GM23338 (cell line): Measurements from ENCODE around the gene RASL10B. TPM values are rescaled to one million over a fixed set of nuclear protein-coding genes. Genes with fewer than 3 reads are reported as not detected.
A peak's percentile ranks its signal among the peaks of the same experiment; 100 is the strongest.

ENCODE experiments used
- ATAC-seq: fragments of 200-7000 bp; cut with Tn5 transposase; 3 replicates; pipeline ENCODE4 v1.9.1; 2020
- DNase-seq: peaks from one replicate; pipeline ENCODE4 v3.0.0-alpha.2; 2015; ENCODE audit warnings: low spot score
- H2AFZ ChIP-seq: fragments of 200-600 bp; sonication (generic); 2 replicates; pipeline ENCODE4 v1.8.0; 2016; ENCODE audit warnings: antibody characterized with exemption, mild to moderate bottlenecking, moderate library complexity
- H3F3A ChIP-seq: fragments of 200-600 bp; sonication (generic); replicated peaks from 2 replicates; pipeline ENCODE4 v1.8.0; 2017; ENCODE audit warnings: antibody characterized with exemption, mixed run types, low read depth
- H3K27ac ChIP-seq: fragments of 200-600 bp; sonication (generic); 2 replicates; pipeline ENCODE4 v1.6.1; 2016; ENCODE audit warnings: low read depth
- H3K27me3 ChIP-seq: fragments of 200-600 bp; sonication (generic); 2 replicates; pipeline ENCODE4 v1.8.0; 2016; ENCODE audit warnings: mild to moderate bottlenecking, mixed run types, moderate library complexity; ENCODE audit not compliant: insufficient read depth
- H3K36me3 ChIP-seq: fragments of 200-600 bp; sonication (generic); 2 replicates; pipeline ENCODE4 v1.8.0; 2016; ENCODE audit warnings: mild to moderate bottlenecking; ENCODE audit not compliant: insufficient read depth
- H3K4me1 ChIP-seq: fragments of 200-600 bp; sonication (generic); 2 replicates; pipeline ENCODE4 v1.8.0; 2016; ENCODE audit warnings: mild to moderate bottlenecking, moderate library complexity; ENCODE audit not compliant: insufficient read depth
- H3K4me2 ChIP-seq: fragments of 200-600 bp; sonication (generic); 2 replicates; pipeline ENCODE4 v1.7.1; 2017; ENCODE audit warnings: mixed run types
- H3K4me3 ChIP-seq: fragments of 200-600 bp; sonication (generic); 2 replicates; pipeline ENCODE4 v1.6.1; 2016; ENCODE audit warnings: mixed run types
- H3K79me2 ChIP-seq: fragments of 200-600 bp; sonication (generic); replicated peaks from 2 replicates; pipeline ENCODE4 v1.8.0; 2017; ENCODE audit warnings: mild to moderate bottlenecking; ENCODE audit not compliant: insufficient read depth
- H3K9me2 ChIP-seq: fragments of 200-600 bp; sonication (generic); 2 replicates; pipeline ENCODE4 v1.8.0; 2017; ENCODE audit not compliant: insufficient read depth
- H4K20me1 ChIP-seq: fragments of 200-600 bp; sonication (generic); replicated peaks from 2 replicates; pipeline ENCODE4 v1.8.0; 2017; ENCODE audit warnings: mild to moderate bottlenecking; ENCODE audit not compliant: insufficient read depth
- H3K27ac Mint-ChIP-seq: 2 replicates; pipeline ENCODE4 v1.8.0; 2020; ENCODE audit warnings: inconsistent platforms, mild to moderate bottlenecking, moderate library complexity, mixed read lengths
- H3K27me3 Mint-ChIP-seq: 3 replicates; pipeline ENCODE4 v1.8.0; 2022; ENCODE audit warnings: low read depth, mild to moderate bottlenecking, moderate library complexity, mixed read lengths, inconsistent platforms; ENCODE audit not compliant: insufficient read depth, poor library complexity
- H3K36me3 Mint-ChIP-seq: 3 replicates; pipeline ENCODE4 v1.8.0; 2021; ENCODE audit warnings: low read depth, mild to moderate bottlenecking, inconsistent platforms, moderate library complexity, mixed read lengths
- H3K4me1 Mint-ChIP-seq: 3 replicates; pipeline ENCODE4 v1.8.0; 2020; ENCODE audit warnings: mild to moderate bottlenecking, inconsistent platforms, mixed read lengths
- H3K4me3 Mint-ChIP-seq: 3 replicates; pipeline ENCODE4 v1.8.0; 2021; ENCODE audit warnings: moderate library complexity, mild to moderate bottlenecking, inconsistent platforms, mixed read lengths
- H3K9me3 Mint-ChIP-seq: 3 replicates; pipeline ENCODE4 v1.8.0; 2020; ENCODE audit warnings: moderate library complexity, mild to moderate bottlenecking, inconsistent platforms, mixed read lengths
- EZH2 ChIP-seq: fragments of 200-600 bp; sonication (generic); IDR thresholded peaks from one replicate; pipeline ENCODE4 v1.8.0; 2017; ENCODE audit warnings: antibody characterized with exemption, mild to moderate bottlenecking, low read depth; ENCODE audit not compliant: unreplicated experiment
- JUNB ChIP-seq: IDR thresholded peaks from one replicate; pipeline ENCODE4 v1.6.1; 2016; ENCODE audit warnings: antibody characterized with exemption; ENCODE audit not compliant: unreplicated experiment
- ZNF331 ChIP-seq: fragments of 250-450 bp; sonication (Bioruptor Pico); IDR thresholded peaks from 2 replicates; pipeline ENCODE4 v1.5.0; 2020; ENCODE audit warnings: low read depth, mild to moderate bottlenecking, moderate library complexity
- polyA plus RNA-seq: library from polyadenylated mRNA; unstranded; fragments of >200 nt; fragmentation: Nextera tagmentation; extraction: Ambion mirVana; gene quantifications from 2 replicates; pipeline ENCODE4 v1.2.1, GENCODE V29; 2016
- total RNA-seq: library from RNA; depleted of rRNA; stranded (reverse); fragments of >200 nt; shearing (Covaris generic); gene quantifications from 2 replicates; pipeline ENCODE4 v1.2.3, GENCODE V29; 2014
- TF ChIP-seq, protein P1 (sequence below): fragments of 250-450 bp; sonication (Bioruptor Pico); IDR thresholded peaks from 2 replicates; pipeline ENCODE4 v1.5.0; 2020; ENCODE audit warnings: mild to moderate bottlenecking, moderate library complexity
- TF ChIP-seq, protein P2 (sequence below): IDR thresholded peaks from one replicate; pipeline ENCODE4 v1.6.1; 2018; ENCODE audit warnings: antibody characterized with exemption; ENCODE audit not compliant: unreplicated experiment

The RASL10B gene
- total and polyA plus RNA-seq, 2 experiments from 2014 or later: 7.1 to 26.2 TPM

GRCh38 chr17:35752945-35753764, 21.7 kb downstream of the RASL10B start, which contains the start of gene GAS2L2:
Gene GAS2L2, minus strand, starts transcription at chr17:35753239. Its CDS starts 389 bp downstream, at chr17:35752850.
- ATAC-seq (peak; percentile 31), DNase-seq (no peak)

DNA sequence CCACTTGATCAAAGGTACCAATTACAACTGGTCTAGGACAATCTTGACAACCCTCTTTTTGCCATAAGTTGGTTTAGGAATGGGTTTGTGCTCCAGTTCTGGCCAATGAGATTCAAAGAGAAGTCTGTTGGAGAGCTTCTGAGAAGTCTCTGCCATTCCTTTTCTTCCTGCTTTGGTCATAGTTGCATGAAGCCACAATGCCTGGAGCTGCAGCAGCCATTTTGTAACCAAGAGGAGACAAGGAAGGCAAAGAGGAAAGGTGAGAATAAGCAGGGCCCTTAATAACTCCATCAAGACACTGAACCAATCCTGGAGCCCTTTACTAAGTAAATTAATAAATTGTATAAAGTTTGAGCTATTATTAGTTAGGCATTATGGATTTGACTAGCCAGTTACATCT, 25.8 kb downstream of the RASL10B start:
- DNase-seq (no peak), ATAC-seq (no peak)
- H3K27ac Mint-ChIP-seq: no peak overlapping the region
- H3K36me3 ChIP-seq: no peaks in the 10 kb centered on the region
- H3K27me3 Mint-ChIP-seq: peaks cover 5% of the 10 kb centered on the region
- H4K20me1 ChIP-seq: no peaks in the 10 kb centered on the region
- TF ChIP-seq ZNF331: no peak
- TF ChIP-seq, protein P1, sequence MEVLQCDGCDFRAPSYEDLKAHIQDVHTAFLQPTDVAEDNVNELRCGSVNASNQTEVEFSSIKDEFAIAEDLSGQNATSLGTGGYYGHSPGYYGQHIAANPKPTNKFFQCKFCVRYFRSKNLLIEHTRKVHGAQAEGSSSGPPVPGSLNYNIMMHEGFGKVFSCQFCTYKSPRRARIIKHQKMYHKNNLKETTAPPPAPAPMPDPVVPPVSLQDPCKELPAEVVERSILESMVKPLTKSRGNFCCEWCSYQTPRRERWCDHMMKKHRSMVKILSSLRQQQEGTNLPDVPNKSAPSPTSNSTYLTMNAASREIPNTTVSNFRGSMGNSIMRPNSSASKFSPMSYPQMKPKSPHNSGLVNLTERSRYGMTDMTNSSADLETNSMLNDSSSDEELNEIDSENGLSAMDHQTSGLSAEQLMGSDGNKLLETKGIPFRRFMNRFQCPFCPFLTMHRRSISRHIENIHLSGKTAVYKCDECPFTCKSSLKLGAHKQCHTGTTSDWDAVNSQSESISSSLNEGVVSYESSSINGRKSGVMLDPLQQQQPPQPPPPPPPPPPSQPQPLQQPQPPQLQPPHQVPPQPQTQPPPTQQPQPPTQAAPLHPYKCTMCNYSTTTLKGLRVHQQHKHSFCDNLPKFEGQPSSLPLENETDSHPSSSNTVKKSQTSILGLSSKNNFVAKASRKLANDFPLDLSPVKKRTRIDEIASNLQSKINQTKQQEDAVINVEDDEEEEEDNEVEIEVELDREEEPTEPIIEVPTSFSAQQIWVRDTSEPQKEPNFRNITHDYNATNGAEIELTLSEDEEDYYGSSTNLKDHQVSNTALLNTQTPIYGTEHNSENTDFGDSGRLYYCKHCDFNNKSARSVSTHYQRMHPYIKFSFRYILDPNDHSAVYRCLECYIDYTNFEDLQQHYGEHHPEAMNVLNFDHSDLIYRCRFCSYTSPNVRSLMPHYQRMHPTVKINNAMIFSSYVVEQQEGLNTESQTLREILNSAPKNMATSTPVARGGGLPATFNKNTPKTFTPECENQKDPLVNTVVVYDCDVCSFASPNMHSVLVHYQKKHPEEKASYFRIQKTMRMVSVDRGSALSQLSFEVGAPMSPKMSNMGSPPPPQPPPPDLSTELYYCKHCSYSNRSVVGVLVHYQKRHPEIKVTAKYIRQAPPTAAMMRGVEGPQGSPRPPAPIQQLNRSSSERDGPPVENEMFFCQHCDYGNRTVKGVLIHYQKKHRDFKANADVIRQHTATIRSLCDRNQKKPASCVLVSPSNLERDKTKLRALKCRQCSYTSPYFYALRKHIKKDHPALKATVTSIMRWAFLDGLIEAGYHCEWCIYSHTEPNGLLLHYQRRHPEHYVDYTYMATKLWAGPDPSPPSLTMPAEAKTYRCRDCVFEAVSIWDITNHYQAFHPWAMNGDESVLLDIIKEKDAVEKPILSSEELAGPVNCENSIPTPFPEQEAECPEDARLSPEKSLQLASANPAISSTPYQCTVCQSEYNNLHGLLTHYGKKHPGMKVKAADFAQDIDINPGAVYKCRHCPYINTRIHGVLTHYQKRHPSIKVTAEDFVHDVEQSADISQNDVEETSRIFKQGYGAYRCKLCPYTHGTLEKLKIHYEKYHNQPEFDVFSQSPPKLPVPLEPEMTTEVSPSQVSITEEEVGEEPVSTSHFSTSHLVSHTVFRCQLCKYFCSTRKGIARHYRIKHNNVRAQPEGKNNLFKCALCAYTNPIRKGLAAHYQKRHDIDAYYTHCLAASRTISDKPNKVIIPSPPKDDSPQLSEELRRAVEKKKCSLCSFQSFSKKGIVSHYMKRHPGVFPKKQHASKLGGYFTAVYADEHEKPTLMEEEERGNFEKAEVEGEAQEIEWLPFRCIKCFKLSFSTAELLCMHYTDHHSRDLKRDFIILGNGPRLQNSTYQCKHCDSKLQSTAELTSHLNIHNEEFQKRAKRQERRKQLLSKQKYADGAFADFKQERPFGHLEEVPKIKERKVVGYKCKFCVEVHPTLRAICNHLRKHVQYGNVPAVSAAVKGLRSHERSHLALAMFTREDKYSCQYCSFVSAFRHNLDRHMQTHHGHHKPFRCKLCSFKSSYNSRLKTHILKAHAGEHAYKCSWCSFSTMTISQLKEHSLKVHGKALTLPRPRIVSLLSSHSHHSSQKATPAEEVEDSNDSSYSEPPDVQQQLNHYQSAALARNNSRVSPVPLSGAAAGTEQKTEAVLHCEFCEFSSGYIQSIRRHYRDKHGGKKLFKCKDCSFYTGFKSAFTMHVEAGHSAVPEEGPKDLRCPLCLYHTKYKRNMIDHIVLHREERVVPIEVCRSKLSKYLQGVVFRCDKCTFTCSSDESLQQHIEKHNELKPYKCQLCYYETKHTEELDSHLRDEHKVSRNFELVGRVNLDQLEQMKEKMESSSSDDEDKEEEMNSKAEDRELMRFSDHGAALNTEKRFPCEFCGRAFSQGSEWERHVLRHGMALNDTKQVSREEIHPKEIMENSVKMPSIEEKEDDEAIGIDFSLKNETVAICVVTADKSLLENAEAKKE: no peak
- TF ChIP-seq JUNB: no peak
- TF ChIP-seq, protein P2, sequence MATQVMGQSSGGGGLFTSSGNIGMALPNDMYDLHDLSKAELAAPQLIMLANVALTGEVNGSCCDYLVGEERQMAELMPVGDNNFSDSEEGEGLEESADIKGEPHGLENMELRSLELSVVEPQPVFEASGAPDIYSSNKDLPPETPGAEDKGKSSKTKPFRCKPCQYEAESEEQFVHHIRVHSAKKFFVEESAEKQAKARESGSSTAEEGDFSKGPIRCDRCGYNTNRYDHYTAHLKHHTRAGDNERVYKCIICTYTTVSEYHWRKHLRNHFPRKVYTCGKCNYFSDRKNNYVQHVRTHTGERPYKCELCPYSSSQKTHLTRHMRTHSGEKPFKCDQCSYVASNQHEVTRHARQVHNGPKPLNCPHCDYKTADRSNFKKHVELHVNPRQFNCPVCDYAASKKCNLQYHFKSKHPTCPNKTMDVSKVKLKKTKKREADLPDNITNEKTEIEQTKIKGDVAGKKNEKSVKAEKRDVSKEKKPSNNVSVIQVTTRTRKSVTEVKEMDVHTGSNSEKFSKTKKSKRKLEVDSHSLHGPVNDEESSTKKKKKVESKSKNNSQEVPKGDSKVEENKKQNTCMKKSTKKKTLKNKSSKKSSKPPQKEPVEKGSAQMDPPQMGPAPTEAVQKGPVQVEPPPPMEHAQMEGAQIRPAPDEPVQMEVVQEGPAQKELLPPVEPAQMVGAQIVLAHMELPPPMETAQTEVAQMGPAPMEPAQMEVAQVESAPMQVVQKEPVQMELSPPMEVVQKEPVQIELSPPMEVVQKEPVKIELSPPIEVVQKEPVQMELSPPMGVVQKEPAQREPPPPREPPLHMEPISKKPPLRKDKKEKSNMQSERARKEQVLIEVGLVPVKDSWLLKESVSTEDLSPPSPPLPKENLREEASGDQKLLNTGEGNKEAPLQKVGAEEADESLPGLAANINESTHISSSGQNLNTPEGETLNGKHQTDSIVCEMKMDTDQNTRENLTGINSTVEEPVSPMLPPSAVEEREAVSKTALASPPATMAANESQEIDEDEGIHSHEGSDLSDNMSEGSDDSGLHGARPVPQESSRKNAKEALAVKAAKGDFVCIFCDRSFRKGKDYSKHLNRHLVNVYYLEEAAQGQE: no peak
- no peak overlapping the region for H3K27ac ChIP-seq
- H3K27me3 ChIP-seq: no peaks in the 10 kb centered on the region
- peaks cover 10% of the 10 kb centered on the region for H3K4me1 Mint-ChIP-seq
- H3K4me2 ChIP-seq: no peak overlapping the region
- no peak overlapping the region for H2AFZ ChIP-seq
- H3K4me1 ChIP-seq: no peaks in the 10 kb centered on the region
- H3F3A ChIP-seq: no peaks in the 10 kb centered on the region
- H3K4me3 ChIP-seq: no peak overlapping the region
- H3K9me2 ChIP-seq: no peaks in the 10 kb centered on the region
- no peaks in the 10 kb centered on the region for H3K36me3 Mint-ChIP-seq
- no peaks in the 10 kb centered on the region for H3K79me2 ChIP-seq
- H3K9me3 Mint-ChIP-seq: no peaks in the 10 kb centered on the region
- no peak overlapping the region for H3K4me3 Mint-ChIP-seq

More at GRCh38 chr17:35752945-35753764, 21.7 kb downstream of the RASL10B start, which contains the start of gene GAS2L2:
- H3K27ac Mint-ChIP-seq: no peak within 1 kb of the TSS
- no peaks in the 10 kb centered on the region for H3K36me3 Mint-ChIP-seq
- peaks cover 31% of the 10 kb centered on the region for H3K27me3 Mint-ChIP-seq
- Histone ChIP-seq H3K9me2 (no peaks in the 10 kb centered on the region), H3F3A (no peaks in the 10 kb centered on the region), H3K79me2 (no peaks in the 10 kb centered on the region), H3K27ac (no peak within 1 kb of the TSS), H3K4me2 (no peak within 1 kb of the TSS), H2AFZ (peak within 1 kb of the TSS; percentile 32; the same call in 1 of the 2 replicates), H3K27me3 (peaks cover 24% of the 10 kb centered on the region), H3K4me3 (no peak within 1 kb of the TSS), H3K4me1 (peaks cover 6% of the 10 kb centered on the region; the same call in 1 of the 2 replicates), H4K20me1 (no peaks in the 10 kb centered on the region), H3K36me3 (no peaks in the 10 kb centered on the region)
- TF ChIP-seq EZH2: no peak
- peaks cover 29% of the 10 kb centered on the region for H3K4me1 Mint-ChIP-seq
- no peak within 1 kb of the TSS for H3K4me3 Mint-ChIP-seq
- no peaks in the 10 kb centered on the region for H3K9me3 Mint-ChIP-seq
